HCT116 (cell line): Measurements from ENCODE around the gene ASCC2.

Experiments
- ELF1 ChIP-seq: IDR thresholded peaks from 2 replicates; pipeline ENCODE4 v1.6.1; 2012; ENCODE audit warnings: low read depth, borderline replicate concordance
- EZH2 ChIP-seq: fragments of 200-600 bp; sonication (generic); IDR thresholded peaks from 2 replicates; pipeline ENCODE4 v1.6.1; 2017; ENCODE audit warnings: antibody characterized with exemption, mixed run types
- POLR2A ChIP-seq: IDR thresholded peaks from 2 replicates; pipeline ENCODE4 v1.7.0; 2011; ENCODE audit warnings: borderline replicate concordance; ENCODE audit not compliant: insufficient read depth, insufficient read length; ENCODE audit errors: extremely low read depth
- POLR2AphosphoS5 ChIP-seq: IDR thresholded peaks from 2 replicates; pipeline ENCODE4 v1.6.1; 2011; ENCODE audit warnings: mild to moderate bottlenecking, low read depth, low read length, moderate library complexity
- RAD21 ChIP-seq: IDR thresholded peaks from 2 replicates; pipeline ENCODE4 v1.6.1; 2012; ENCODE audit warnings: low read depth, mild to moderate bottlenecking
- SIN3A ChIP-seq: IDR thresholded peaks from 2 replicates; pipeline ENCODE4 v1.6.1; 2012; ENCODE audit warnings: low read depth
- SP1 ChIP-seq: IDR thresholded peaks from 2 replicates; pipeline ENCODE4 v1.6.1; 2012; ENCODE audit warnings: low read depth
- SRF ChIP-seq: IDR thresholded peaks from 2 replicates; pipeline ENCODE4 v1.6.1; 2012; ENCODE audit warnings: low read depth
- TCF7L2 ChIP-seq: IDR thresholded peaks from 2 replicates; pipeline ENCODE4 v1.7.0; 2011; ENCODE audit warnings: borderline replicate concordance, inconsistent platforms; ENCODE audit not compliant: insufficient read depth, insufficient read length; ENCODE audit errors: extremely low read depth
- ZNF274 ChIP-seq: fragments of 200-500 bp; sonication (Bioruptor generic); IDR thresholded peaks from 2 replicates; pipeline ENCODE4 v1.6.1; 2014; ENCODE audit warnings: mild to moderate bottlenecking, low read depth, low read length, inconsistent platforms
- TF ChIP-seq, protein P1 (sequence below), 3 experiments: fragments of 200-600 bp in 1 of 3; sonication (generic) in 1 of 3; IDR thresholded peaks in 2 of 3; conservative IDR thresholded peaks in 1 of 3; 2 replicates each; pipeline ENCODE4 v1.5.1; 2012 to 2017; ENCODE audit warnings: low read depth in 2 of 3, low read length in 2 of 3, antibody characterized with exemption in 1 of 3, borderline replicate concordance in 1 of 3, control low read depth in 1 of 3, mild to moderate bottlenecking in 1 of 3, mixed read lengths in 1 of 3, mixed run types in 1 of 3, moderate library complexity in 1 of 3; ENCODE audit not compliant: insufficient read depth in 1 of 3
- TF ChIP-seq, protein P2 (sequence below): IDR thresholded peaks from 2 replicates; pipeline ENCODE4 v1.6.1; 2012; ENCODE audit warnings: low read depth

DNA sequence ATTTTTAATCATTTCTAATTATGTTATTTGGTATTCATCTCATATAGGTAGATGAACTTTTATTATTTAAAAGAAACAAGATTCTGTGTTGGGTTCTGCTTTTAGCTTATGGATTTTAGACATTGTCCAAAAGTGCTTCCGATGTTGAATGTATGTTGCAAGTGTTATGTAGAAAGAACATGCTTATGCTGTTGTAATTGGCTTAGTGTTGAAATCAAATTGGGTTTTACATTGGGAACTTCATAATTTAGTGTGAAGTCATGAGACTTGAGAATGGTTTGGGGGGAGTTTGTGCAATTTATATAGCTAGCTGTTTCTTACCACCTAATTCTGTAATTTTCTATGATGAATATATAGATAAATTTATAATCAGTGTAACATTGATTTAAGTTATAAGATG, 48.5 kb upstream of the ASCC2 start:
- TF ChIP-seq, protein P1, sequence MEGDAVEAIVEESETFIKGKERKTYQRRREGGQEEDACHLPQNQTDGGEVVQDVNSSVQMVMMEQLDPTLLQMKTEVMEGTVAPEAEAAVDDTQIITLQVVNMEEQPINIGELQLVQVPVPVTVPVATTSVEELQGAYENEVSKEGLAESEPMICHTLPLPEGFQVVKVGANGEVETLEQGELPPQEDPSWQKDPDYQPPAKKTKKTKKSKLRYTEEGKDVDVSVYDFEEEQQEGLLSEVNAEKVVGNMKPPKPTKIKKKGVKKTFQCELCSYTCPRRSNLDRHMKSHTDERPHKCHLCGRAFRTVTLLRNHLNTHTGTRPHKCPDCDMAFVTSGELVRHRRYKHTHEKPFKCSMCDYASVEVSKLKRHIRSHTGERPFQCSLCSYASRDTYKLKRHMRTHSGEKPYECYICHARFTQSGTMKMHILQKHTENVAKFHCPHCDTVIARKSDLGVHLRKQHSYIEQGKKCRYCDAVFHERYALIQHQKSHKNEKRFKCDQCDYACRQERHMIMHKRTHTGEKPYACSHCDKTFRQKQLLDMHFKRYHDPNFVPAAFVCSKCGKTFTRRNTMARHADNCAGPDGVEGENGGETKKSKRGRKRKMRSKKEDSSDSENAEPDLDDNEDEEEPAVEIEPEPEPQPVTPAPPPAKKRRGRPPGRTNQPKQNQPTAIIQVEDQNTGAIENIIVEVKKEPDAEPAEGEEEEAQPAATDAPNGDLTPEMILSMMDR (IDR thresholded peaks at IDR 0.05 in 2 of 3, conservative IDR thresholded peaks at IDR 0.05 in 1 of 3; ENCODE audit: borderline replicate concordance in 1 of 3, insufficient read depth in 1 of 3, low read depth in 2 of 3, low read length in 2 of 3) = no peak
- TF ChIP-seq SP1 (no peak), POLR2AphosphoS5 (no peak), POLR2A (no peak), RAD21 (no peak), ELF1 (no peak), EZH2 (no peak), SRF (no peak), SIN3A (no peak), ZNF274 (no peak), TCF7L2 (no peak)
- TF ChIP-seq, protein P2, sequence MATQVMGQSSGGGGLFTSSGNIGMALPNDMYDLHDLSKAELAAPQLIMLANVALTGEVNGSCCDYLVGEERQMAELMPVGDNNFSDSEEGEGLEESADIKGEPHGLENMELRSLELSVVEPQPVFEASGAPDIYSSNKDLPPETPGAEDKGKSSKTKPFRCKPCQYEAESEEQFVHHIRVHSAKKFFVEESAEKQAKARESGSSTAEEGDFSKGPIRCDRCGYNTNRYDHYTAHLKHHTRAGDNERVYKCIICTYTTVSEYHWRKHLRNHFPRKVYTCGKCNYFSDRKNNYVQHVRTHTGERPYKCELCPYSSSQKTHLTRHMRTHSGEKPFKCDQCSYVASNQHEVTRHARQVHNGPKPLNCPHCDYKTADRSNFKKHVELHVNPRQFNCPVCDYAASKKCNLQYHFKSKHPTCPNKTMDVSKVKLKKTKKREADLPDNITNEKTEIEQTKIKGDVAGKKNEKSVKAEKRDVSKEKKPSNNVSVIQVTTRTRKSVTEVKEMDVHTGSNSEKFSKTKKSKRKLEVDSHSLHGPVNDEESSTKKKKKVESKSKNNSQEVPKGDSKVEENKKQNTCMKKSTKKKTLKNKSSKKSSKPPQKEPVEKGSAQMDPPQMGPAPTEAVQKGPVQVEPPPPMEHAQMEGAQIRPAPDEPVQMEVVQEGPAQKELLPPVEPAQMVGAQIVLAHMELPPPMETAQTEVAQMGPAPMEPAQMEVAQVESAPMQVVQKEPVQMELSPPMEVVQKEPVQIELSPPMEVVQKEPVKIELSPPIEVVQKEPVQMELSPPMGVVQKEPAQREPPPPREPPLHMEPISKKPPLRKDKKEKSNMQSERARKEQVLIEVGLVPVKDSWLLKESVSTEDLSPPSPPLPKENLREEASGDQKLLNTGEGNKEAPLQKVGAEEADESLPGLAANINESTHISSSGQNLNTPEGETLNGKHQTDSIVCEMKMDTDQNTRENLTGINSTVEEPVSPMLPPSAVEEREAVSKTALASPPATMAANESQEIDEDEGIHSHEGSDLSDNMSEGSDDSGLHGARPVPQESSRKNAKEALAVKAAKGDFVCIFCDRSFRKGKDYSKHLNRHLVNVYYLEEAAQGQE = no peak
